ENCODE results near the gene SIRT3.

GRCh38 chr11:244376-244775 is 8.2 kb upstream of the SIRT3 start:
- TF ChIP-seq EZH2 (IDR thresholded peaks at IDR 0.05) (no peak), POLR2AphosphoS5 (IDR thresholded peaks at IDR 0.05; ENCODE audit: borderline replicate concordance, low read depth, low read length) (no peak)

Data from SK-N-MC (cell line).